PC-9 (cell line): ENCODE data around the gene ECI1.

ENCODE experiments used
- EZH2 ChIP-seq: fragments of 200-600 bp; sonication (generic); IDR thresholded peaks from 2 replicates; pipeline ENCODE4 v1.8.0; 2017; ENCODE audit warnings: antibody characterized with exemption, low read depth
- TF ChIP-seq, protein P1 (sequence below): fragments of 200-600 bp; sonication (generic); conservative IDR thresholded peaks from 2 replicates; pipeline ENCODE4 v1.6.1; 2017; ENCODE audit warnings: mixed run types, antibody characterized with exemption, mild to moderate bottlenecking, moderate library complexity

DNA sequence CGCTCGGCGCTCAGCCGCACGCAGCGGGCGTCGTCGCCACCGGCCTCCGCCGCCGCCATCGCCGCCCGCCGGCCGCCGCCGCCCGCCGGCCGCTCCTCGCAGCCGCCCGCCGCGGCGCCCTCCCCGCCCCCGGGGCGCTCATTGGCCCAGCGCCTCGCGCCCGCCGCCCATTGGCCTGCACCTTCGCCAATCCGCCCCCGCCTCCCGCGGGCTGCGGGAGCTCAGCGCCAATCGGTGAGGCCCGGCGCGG lies 36.7 kb downstream of the ECI1 start, which contains the start of gene PGP:
- TF ChIP-seq, protein P1, sequence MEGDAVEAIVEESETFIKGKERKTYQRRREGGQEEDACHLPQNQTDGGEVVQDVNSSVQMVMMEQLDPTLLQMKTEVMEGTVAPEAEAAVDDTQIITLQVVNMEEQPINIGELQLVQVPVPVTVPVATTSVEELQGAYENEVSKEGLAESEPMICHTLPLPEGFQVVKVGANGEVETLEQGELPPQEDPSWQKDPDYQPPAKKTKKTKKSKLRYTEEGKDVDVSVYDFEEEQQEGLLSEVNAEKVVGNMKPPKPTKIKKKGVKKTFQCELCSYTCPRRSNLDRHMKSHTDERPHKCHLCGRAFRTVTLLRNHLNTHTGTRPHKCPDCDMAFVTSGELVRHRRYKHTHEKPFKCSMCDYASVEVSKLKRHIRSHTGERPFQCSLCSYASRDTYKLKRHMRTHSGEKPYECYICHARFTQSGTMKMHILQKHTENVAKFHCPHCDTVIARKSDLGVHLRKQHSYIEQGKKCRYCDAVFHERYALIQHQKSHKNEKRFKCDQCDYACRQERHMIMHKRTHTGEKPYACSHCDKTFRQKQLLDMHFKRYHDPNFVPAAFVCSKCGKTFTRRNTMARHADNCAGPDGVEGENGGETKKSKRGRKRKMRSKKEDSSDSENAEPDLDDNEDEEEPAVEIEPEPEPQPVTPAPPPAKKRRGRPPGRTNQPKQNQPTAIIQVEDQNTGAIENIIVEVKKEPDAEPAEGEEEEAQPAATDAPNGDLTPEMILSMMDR = no peak
- no peak for TF ChIP-seq EZH2
